T-helper 22 cell (primary cell): Measurements from ENCODE around the gene CXCL5.
"Not testable (repeated sequence)": the region's sequence is repeated elsewhere in the genome, so short reads cannot be mapped to it uniquely, and the experiment has no call there.

Experiments
- DNase-seq: peaks from one replicate; pipeline ENCODE4 v3.0.0-alpha.2; 2020; ENCODE audit warnings: low read depth

The CXCL5 gene

DNA sequence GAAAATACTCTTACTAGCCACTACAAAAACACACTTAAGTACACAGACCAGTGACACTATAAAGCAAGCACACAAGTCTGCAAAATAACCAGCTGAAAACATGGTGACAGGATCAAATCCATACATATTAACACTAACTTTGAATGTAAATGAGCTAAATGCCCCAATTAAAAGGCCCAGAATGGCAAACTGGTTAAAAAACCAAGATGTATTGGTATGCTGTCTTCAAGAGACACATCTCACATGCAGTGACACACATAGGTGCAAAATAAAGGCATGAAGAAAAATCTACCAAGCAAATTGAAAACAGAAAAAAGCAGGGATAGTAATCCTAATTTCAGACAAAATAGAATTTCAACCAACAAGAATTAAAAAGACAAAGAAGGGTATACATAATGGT, 27.5 kb downstream of the CXCL5 start:
- no peak for DNase-seq

DNA sequence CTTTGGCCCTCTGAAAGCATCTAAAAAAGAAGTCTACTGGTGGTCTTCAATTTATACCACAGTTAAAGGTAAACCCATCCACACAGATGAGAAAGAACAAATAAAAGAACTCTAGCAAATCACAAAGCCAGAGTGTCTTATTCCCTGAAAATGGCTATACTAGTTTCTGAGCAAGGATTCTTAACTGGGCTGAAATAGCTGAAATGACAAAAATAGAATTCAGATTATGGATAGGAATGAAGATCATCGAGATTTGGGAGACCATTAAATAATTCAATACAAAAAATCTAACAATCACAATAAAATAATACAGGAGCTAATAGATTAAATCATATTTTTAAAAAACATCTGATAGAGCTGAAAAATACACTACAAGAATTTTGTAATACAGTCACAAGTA, 28.5 kb downstream of the CXCL5 start:
- no peak for DNase-seq

DNA sequence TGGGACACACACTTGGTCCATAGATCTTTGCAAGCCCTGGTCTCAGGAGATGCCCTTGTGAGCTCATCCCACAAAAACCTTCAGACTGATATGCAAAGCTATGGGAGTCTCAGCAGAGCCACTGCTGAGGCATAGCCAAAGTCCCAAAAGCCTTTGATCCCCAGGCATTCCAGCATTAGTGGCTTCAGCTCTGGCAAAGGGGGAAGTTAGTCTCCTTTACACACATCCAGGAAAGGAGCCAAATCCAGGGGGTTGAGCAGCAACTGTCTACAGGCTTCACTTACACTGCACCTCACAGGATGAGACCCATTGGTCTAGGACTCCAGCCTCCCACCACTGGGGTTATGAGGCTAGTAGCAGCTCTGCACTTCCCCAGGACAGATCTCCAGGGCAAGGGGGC, 30.6 kb downstream of the CXCL5 start:
- DNase-seq, result no peak

DNA sequence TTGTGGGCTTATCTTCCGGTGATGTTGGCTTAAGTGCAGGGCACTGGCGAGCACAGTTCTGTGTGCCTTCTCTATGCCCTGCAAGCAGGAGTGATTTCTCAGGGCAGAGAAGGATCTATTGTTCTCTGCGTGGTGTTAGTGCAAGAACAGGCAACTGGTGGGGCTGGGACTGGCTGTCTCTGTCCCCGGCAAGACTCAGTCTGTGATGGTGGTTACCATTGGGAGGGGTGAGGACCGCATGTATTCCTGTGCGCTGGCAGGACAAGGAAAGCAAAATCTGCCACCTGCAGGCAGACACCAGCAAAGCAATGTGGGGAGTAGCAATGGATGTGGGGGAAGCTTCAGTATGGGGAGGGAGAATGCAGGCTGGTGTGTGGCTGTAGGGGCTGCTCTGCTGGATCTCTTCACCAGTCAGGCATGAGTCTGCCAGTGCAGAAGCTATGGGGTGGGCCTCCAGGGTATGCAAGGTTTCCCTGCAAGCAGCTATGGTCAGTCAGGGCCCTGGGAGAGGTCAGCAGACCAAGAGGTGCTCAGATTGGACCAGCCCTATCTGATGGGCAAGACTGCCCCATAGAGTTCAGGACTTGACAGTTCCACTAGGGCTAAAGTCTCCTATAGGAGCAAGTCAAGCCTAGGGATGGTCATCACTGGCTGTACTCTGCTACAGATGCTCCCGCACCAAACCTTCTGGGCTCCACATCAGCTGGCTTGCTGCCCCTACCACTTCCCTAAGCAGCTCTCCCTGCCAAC, 33.4 kb downstream of the CXCL5 start:
- no peak for DNase-seq

DNA sequence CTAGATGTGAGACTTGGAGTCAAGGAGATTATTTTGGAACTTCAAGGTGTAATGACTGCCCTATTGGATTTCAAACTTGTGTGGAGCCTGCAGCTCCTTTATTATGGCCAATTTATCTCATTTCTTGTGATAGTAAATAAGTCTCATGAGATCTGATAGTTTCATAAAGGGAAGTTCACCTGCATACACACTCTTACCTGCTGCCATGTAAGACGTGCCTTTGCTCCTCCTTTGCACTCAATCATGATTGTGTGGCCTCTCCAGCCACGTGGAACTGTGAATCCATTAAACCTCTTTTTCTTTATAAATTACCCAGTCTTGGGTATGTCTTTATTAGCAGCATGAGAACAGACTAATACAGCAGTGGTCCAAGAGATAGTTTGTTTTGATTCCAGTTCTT, 35.8 kb downstream of the CXCL5 start:
- no peak for DNase-seq

DNA sequence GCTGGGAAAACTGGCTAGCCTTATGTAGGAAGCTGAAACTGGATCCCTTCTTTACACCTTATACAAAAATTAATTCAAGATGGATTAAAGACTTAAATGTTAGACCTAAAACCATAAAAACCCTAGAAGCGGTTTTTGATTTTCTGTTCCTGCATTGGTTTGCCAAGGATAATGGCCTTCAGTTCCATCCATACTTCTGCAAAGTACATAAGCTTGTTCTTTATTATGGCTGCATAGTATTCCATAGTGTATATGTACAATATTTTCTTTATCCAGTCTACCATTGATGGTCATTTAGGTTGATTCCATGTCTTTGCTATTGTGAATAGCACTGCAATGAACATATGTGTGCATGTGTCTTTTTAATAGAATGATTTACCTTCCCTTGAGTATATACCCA, 39.4 kb downstream of the CXCL5 start:
- not testable (repeated sequence) for DNase-seq

DNA sequence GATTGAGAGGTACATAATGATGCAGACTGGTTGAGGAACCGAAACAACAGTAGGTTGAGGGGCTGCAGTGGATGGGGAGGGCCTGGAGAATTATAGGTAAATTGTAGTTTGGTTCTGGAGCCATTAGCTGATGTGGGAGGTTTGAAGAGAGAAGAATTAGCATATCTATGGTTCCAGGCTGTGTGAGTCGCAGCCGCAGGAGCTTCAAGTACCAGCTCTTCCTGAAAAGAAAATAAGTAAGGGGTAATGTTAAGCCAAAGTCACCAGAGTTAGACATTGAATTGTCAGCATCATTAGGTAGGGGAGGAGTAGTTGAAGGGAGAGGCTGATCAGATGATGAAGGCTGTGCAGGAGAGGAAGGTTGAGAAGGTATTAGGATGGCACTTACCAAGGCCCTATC, 46.1 kb downstream of the CXCL5 start:
- no peak for DNase-seq

DNA sequence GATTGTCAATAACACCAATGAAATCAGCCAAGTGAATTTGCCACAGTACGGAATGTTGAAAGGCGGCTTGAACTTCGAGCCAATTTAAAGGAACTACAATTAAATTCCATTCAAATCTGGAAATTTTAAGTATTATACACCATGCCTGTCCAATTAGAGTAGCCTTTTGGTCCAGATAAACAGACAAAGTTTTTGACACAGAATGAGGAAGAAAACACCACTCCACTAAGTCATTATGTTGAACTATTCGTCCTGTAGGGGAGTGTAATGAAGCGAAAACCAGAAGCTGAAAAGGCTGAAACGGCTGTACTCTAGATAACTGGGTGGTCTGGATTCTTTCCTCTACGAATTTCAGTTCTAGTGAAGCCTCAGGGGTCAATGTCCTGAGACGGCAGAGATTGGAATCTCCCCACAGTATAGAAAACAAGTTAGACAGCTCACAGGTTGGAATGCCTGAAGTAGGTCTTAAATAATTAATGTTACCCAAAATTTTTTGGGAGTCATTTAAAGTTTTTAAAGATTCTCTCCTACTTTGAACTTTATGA, 48.0 kb downstream of the CXCL5 start:
- DNase-seq, result not testable (repeated sequence)

DNA sequence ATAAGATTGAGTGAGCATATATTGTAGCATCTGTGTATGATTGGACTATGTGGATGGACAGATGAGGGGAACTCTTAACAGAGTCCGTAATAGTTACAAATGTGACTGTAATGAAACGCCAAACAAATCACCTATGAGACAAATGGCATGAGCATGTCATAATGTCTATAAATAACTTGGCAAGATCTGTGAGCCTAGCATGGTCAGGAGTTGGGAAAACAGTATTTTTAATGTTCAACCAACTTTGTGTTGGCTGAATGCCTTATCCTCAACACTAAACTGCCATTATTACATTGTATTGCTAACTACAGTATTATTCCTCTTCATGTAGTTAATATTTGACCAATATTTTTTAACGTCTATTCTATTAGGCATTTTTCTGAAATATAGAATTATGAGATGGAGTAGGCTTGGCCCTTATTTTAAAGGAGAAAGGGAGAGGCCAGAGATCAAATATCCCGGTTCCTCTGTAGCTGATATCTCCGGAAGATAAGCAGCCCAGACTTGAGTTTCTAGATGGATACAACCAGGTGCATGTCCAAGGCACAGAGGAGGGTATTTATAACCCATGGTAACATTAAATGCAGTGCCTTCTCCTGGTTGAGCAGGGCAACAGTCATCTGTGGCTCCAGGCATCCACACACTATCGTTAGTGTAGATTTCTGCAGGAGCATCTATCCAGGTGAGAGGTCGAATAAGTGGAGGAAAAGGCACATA, 49.3 kb downstream of the CXCL5 start:
- no peak for DNase-seq

DNA sequence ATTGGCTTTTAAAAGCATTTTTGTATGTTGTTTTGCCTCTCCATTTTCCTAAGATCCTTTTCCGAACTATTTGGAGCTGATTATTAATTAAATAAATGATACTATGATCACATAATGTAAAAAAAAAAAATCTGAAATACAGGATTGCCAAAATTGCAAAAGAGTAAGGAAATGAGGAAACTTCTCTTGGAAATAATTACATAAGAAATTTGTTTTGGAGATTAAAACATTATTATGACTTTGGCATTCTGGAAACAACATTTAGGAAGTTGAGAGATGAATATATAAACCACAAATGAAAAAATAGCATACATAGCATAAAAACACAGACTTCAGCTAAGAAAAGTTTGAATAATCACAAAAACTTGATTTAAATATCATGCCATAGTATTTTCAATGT, 50.2 kb downstream of the CXCL5 start:
- DNase-seq, result no peak

DNA sequence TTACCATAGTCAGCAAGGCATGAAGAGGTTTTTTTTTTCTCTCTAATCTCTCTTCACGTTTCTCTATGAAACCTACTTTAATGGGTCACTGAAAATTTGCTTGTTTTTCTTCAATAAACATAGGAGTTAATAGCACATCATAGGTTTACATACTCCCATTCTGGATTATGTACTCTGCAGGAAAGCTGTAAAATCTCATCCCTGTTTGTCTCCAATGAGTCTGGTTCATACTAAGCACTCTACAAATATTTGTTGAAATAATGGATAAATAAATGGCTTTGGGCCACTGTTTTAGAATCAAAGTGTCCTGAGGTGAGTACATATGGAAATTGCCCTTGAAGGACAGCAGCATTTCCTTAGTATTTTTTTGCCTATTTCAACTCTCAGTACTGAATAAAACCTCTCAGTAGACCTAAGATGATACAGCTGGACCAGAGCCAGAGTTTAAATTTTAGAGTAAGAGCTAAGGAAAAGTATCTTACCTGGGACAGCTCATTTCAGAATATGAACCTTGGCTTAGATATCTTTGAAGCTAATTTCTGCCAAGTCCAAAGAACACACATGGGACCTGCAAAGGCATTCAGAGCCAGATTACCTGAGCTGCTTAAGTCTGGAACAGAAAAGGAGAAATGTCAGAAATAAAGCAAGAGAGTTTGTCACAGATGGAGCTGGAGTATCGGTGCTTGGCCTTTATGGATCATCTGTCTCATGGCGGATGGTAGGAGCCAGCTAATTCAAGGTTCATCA, 51.1 kb downstream of the CXCL5 start:
- no peak for DNase-seq

DNA sequence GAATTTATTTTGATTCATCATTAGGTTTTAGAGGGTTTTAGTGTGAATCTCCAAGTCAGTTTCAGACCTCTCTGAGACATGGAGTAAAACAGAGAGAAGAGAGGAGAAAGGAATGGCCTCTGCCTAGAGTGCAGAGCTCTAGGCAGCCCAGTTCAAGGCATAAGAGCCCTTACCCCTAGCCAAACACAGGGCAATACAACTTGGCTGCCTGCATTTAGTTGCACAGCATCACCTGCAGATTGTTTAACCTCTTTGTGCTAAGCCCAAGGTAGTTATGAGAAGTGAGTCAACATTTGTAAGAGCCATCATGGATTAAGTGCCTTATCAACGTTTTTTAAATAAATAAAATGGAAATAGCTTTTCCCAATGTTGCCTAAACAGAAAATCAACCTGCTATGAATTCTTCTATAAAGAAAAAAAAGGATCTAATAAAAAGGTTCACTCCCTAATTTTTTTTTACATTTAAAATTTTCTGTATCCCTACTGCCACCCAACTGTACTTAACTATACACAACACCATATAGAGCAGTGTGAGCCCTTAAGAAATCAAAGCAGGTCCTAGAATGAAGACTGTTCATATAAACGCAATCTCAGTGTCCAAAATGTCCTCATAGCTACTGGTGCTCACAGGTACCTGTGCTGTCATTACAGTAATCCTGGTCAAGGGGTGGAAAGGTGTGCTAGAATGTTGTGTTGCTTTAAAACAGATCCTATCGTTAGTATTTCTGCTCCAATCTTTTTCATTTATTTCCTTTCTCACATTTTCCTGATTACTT, 52.6 kb downstream of the CXCL5 start:
- no peak for DNase-seq
